ENCODE results near the gene ALG12. TPM values are rescaled to one million over a fixed set of nuclear protein-coding genes. Genes with fewer than 3 reads are reported as not detected.

ALG12 gene
- total and polyA plus RNA-seq, 2 of the 8 experiments (the other 6 are each of a cell fraction or from before 2014, with no cell fraction given): 13.4 to 22.5 TPM

- Histone ChIP-seq H2BK5ac (ENCODE audit: low read depth, low read length) (no peak overlapping the region), H3K4me3 (ENCODE audit: extremely low read depth in 1 of 4, insufficient read depth in 2 of 4, low read depth in 3 of 4, low read length in 4 of 4) (no peak overlapping the region), H3K27ac (ENCODE audit: low read depth, low read length) (no peak overlapping the region), H3K18ac (ENCODE audit: extremely low read depth, low read length) (no peak overlapping the region), H2AK5ac (ENCODE audit: low read depth, low read length) (no peak overlapping the region), H3K9ac (replicated peaks in 1 of 4; ENCODE audit: extremely low read depth in 1 of 4, low read depth in 3 of 4, low read length in 3 of 4) (no peak overlapping the region), H3K4me2 (ENCODE audit: insufficient read depth in 1 of 2, low read depth in 2 of 2, low read length in 2 of 2) (no peak overlapping the region), H3K4ac (replicated peaks; ENCODE audit: insufficient read length, low read depth, low read length) (no peak overlapping the region), H3K23me2 (ENCODE audit: low read depth, low read length) (peaks cover 3% of the 10 kb centered on the region; the same call in 1 of the 2 replicates), H3K79me1 (ENCODE audit: low read depth, low read length) (no peaks in the 10 kb centered on the region; the same call in 1 of the 2 replicates), H3K27me3 (replicated peaks in 1 of 4; ENCODE audit: control insufficient read depth in 3 of 4, extremely low read depth in 1 of 4, insufficient read depth in 3 of 4, low read length in 3 of 4) (peaks cover 0 to 12% (median 10%) of the 10 kb centered on the region in 4 experiments; a peak in 6 of 7 replicates), H3K79me2 (ENCODE audit: control insufficient read depth in 1 of 2, insufficient read depth in 2 of 2, low read length in 2 of 2) (no peaks in the 10 kb centered on the region), H4K5ac (ENCODE audit: insufficient read length, low read depth, low read length) (no peak overlapping the region), H2BK12ac (ENCODE audit: low read depth, low read length) (no peak overlapping the region), H3K36me3 (ENCODE audit: control insufficient read depth in 2 of 4, insufficient read depth in 4 of 4, low read length in 3 of 4) (no peaks in the 10 kb centered on the region; a peak in 2 of 8 replicates), H4K8ac (ENCODE audit: extremely low read depth, insufficient read depth, low read length) (no peak overlapping the region; the same call in 1 of the 2 replicates), H4K20me1 (replicated peaks in 1 of 2; ENCODE audit: control insufficient read depth in 1 of 2, insufficient read depth in 2 of 2, low read length in 2 of 2) (peaks cover 2 to 4% of the 10 kb centered on the region in 2 experiments), H3K56ac (replicated peaks; ENCODE audit: insufficient read length, low read depth, low read length) (no peak overlapping the region), H2AFZ (ENCODE audit: low read length) (no peak overlapping the region), H3K23ac (ENCODE audit: insufficient read length) (no peak overlapping the region), H3K4me1 (replicated peaks in 1 of 4; ENCODE audit: control insufficient read depth in 3 of 4, insufficient read depth in 4 of 4, low read length in 3 of 4) (peaks cover 0 to 3% (median 0%) of the 10 kb centered on the region in 4 experiments; a peak in 2 of 7 replicates), H4K91ac (replicated peaks; ENCODE audit: insufficient read length, low read length) (no peak overlapping the region), H2BK15ac (ENCODE audit: low read length) (no peak overlapping the region), H2BK20ac (ENCODE audit: low read length) (no peak overlapping the region), H2BK120ac (replicated peaks; ENCODE audit: low read depth, low read length) (no peak overlapping the region), H3K9me3 (ENCODE audit: insufficient read depth in 2 of 2, low read depth in 1 of 2, low read length in 1 of 2) (no peaks in the 10 kb centered on the region), H3K14ac (ENCODE audit: insufficient read length) (no peak overlapping the region)
- ChIA-PET POLR2A (ENCODE audit: partially characterized antibody) (no interaction called here), CTCF (ENCODE audit: partially characterized antibody) (interaction anchor here (1.0 to 1.6 kb wide), 2 partner anchors 103 to 110 kb away, joined by 3 to 4 read pairs; no protein-coding TSS in a partner anchor)
- TF ChIP-seq RNF2 (IDR thresholded peaks at IDR 0.05; ENCODE audit: borderline replicate concordance, low read depth, low read length, missing control alignments, poor library complexity, severe bottlenecking): no peak
- TF ChIP-seq TAF1 (IDR thresholded peaks at IDR 0.05; ENCODE audit: low read depth, low read length): no peak
- no peak for TF ChIP-seq SIRT6 (IDR thresholded peaks at IDR 0.05; ENCODE audit: low read length)
- no peak for TF ChIP-seq TCF12 (IDR thresholded peaks at IDR 0.05; ENCODE audit: low read depth, low read length)
- TF ChIP-seq NRF1 (IDR thresholded peaks at IDR 0.05; ENCODE audit: low read depth, low read length): no peak
- TF ChIP-seq ATF2 (IDR thresholded peaks at IDR 0.05; ENCODE audit: low read length): no peak
- no peak for TF ChIP-seq POU5F1 (IDR thresholded peaks at IDR 0.05; ENCODE audit: low read depth, low read length)
- TF ChIP-seq, protein P1, sequence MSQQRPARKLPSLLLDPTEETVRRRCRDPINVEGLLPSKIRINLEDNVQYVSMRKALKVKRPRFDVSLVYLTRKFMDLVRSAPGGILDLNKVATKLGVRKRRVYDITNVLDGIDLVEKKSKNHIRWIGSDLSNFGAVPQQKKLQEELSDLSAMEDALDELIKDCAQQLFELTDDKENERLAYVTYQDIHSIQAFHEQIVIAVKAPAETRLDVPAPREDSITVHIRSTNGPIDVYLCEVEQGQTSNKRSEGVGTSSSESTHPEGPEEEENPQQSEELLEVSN (IDR thresholded peaks at IDR 0.05): no peak
- DNase-seq (ENCODE audit: low read depth in 1 of 2, low spot score in 2 of 2) (no peak), FAIRE-seq (no peak)
- WGBS, 2 experiments (ENCODE audit: extremely low coverage in 1 of 2, insufficient coverage in 1 of 2, insufficient read length in 1 of 2, insufficient replicate concordance in 2 of 2, low coverage in 1 of 2, low lambda C conversion rate in 2 of 2, missing lambda C conversion rate in 1 of 2): 79% methylated on average over 16 of the region's 18 CpGs; no CpG with 5 or more reads in 1 of the 2 experiments
Measured at GRCh38 chr22:49926916-49927315, 8.7 kb upstream of the ALG12 start.

Data from H1 (cell line).